GM23248 (cell line): ENCODE results near the gene RPL7L1.
"Not testable (repeated sequence)": the region's sequence is repeated elsewhere in the genome, so short reads cannot be mapped to it uniquely, and the experiment has no call there.

Source experiments
- EZH2 ChIP-seq: fragments of 200-600 bp; sonication (generic); IDR thresholded peaks from 2 replicates; pipeline ENCODE4 v1.6.1; 2018; ENCODE audit warnings: antibody characterized with exemption, mild to moderate bottlenecking; ENCODE audit not compliant: insufficient read depth, poor library complexity, severe bottlenecking
- EZH2phosphoT487 ChIP-seq: fragments of 200-600 bp; sonication (generic); IDR thresholded peaks from 2 replicates; pipeline ENCODE4 v1.6.1; 2018; ENCODE audit warnings: antibody characterized with exemption, moderate library complexity, mild to moderate bottlenecking, low read depth; ENCODE audit not compliant: insufficient read depth

GRCh38 chr6:42902429-42903263 lies 23.2 kb downstream of the RPL7L1 start:
- not testable (repeated sequence) for TF ChIP-seq EZH2, EZH2phosphoT487
